HCT116 (cell line): ENCODE results near the gene CYP4F12. TPM values are rescaled to one million over a fixed set of nuclear protein-coding genes. Genes with fewer than 3 reads are reported as not detected.

ENCODE experiments used
- ATAC-seq: fragments of 200-7000 bp; cut with Tn5 transposase; 2 replicates; pipeline ENCODE4 v1.9.1; 2020; ENCODE audit warnings: mild to moderate bottlenecking, moderate library complexity
- BruUV-seq: library from RNA; stranded (reverse); fragments of 400-500 nt; replicated peaks from 2 replicates; lab custom pipeline; 2021; lab: Mats Ljungman, UMichigan
- CTCF ChIA-PET: fragments of 300-600 bp; sonication (Branson Sonifier 250); formaldehyde crosslinking; loops from one replicate; lab custom pipeline; 2021; ENCODE audit warnings: antibody characterized with exemption; lab: Charles Lee
- POLR2A ChIA-PET: fragments of 300-600, 350-600 bp; sonication (Branson Sonifier 250); formaldehyde crosslinking; loops from one replicate; lab custom pipeline; 2021; ENCODE audit warnings: antibody characterized with exemption; lab: Charles Lee
- RAD21 ChIA-PET, 2 experiments: fragments of 300-600 bp; sonication (Branson Sonifier 250); formaldehyde crosslinking; loops; one replicate each; lab custom pipeline; 2023; ENCODE audit warnings: low total read pairs in 2 of 2; ENCODE audit not compliant: uncharacterized antibody in 2 of 2, unreplicated experiment in 2 of 2, low non-redundant PET in 1 of 2; lab: Charles Lee
- DNase-seq: peaks from one replicate; pipeline ENCODE4 v3.0.0-alpha.2; 2010; ENCODE audit warnings: low read depth, low spot score
- H2AFZ ChIP-seq: fragments of 200-600 bp; shearing (Covaris generic), sonication (generic); 2 replicates; pipeline ENCODE4 v1.6.1; 2017; ENCODE audit warnings: low read depth, mixed run types, mixed read lengths, antibody characterized with exemption, low read length; ENCODE audit not compliant: poor library complexity, severe bottlenecking
- H3K27ac ChIP-seq: 2 replicates; pipeline ENCODE4 v1.5.1; 2012; ENCODE audit warnings: low read depth, low read length
- H3K27me3 ChIP-seq: fragments of 200-600 bp; sonication (generic); 2 replicates; pipeline ENCODE4 v1.6.1; 2016; ENCODE audit warnings: mixed run types, low read length, mixed read lengths; ENCODE audit not compliant: insufficient read depth
- H3K36me3 ChIP-seq, 2 experiments: fragments of 200-500 bp in 1 of 2; fragments of 200-600 bp in 1 of 2; sonication (Bioruptor generic) in 1 of 2; sonication (generic) in 1 of 2; 2 replicates each; pipeline versions ENCODE4 v1.5.1 to v1.6.1; 2014 to 2016; ENCODE audit warnings: low read length in 2 of 2, inconsistent platforms in 1 of 2, mixed read lengths in 1 of 2, mixed run types in 1 of 2; ENCODE audit not compliant: insufficient read depth in 2 of 2, control insufficient read depth in 1 of 2
- H3K4me1 ChIP-seq, 2 experiments: fragments of 200-600 bp in 1 of 2; sonication (generic) in 1 of 2; 2 replicates each; pipeline versions ENCODE4 v1.5.1 to v1.6.1; 2012 to 2017; ENCODE audit warnings: low read length in 2 of 2, inconsistent platforms in 1 of 2, mild to moderate bottlenecking in 1 of 2, mixed read lengths in 1 of 2, mixed run types in 1 of 2, moderate library complexity in 1 of 2; ENCODE audit not compliant: insufficient read depth in 2 of 2, control insufficient read depth in 1 of 2
- H3K4me2 ChIP-seq: fragments of 200-600 bp; sonication (generic); 2 replicates; pipeline ENCODE4 v1.6.1; 2017; ENCODE audit warnings: mixed run types, low read length, mixed read lengths
- H3K4me3 ChIP-seq, 2 experiments: fragments of 200-600 bp in 1 of 2; sonication (generic) in 1 of 2; replicated peaks in 1 of 2; 2 replicates each; pipeline ENCODE4 v1.5.1; 2011 to 2016; ENCODE audit warnings: low read length in 2 of 2, control low read depth in 1 of 2, low read depth in 1 of 2, mild to moderate bottlenecking in 1 of 2, mixed read lengths in 1 of 2, mixed run types in 1 of 2
- H3K79me2 ChIP-seq: fragments of 200-600 bp; sonication (generic); 2 replicates; pipeline ENCODE4 v1.6.1; 2017; ENCODE audit warnings: mild to moderate bottlenecking, mixed run types, low read length, moderate library complexity, mixed read lengths; ENCODE audit not compliant: insufficient read depth
- H3K9ac ChIP-seq: fragments of 200-600 bp; sonication (generic); 2 replicates; pipeline ENCODE4 v1.6.1; 2016; ENCODE audit warnings: low read length, mixed read lengths
- H3K9me2 ChIP-seq: fragments of 200-600 bp; sonication (generic), shearing (Covaris generic); 2 replicates; pipeline ENCODE4 v1.6.1; 2017; ENCODE audit warnings: mixed run types, mild to moderate bottlenecking, moderate library complexity; ENCODE audit not compliant: insufficient read depth
- H3K9me3 ChIP-seq, 2 experiments: fragments of 200-500 bp in 1 of 2; fragments of 200-600 bp in 1 of 2; sonication (Bioruptor generic) in 1 of 2; sonication (generic) in 1 of 2; 2 replicates each; pipeline ENCODE4 v1.6.1; 2014 to 2017; ENCODE audit warnings: low read length in 2 of 2, mixed read lengths in 2 of 2, inconsistent platforms in 1 of 2, low read depth in 1 of 2, mild to moderate bottlenecking in 1 of 2, mixed run types in 1 of 2, moderate library complexity in 1 of 2; ENCODE audit not compliant: control insufficient read depth in 1 of 2, insufficient read depth in 1 of 2
- H4K20me1 ChIP-seq: fragments of 200-600 bp; sonication (generic), shearing (Covaris generic); 2 replicates; pipeline ENCODE4 v1.6.1; 2017; ENCODE audit warnings: mixed run types, mild to moderate bottlenecking, moderate library complexity; ENCODE audit not compliant: insufficient read depth
- EGR1 ChIP-seq: IDR thresholded peaks from 2 replicates; pipeline ENCODE4 v1.6.1; 2012; ENCODE audit warnings: low read depth
- ELF1 ChIP-seq: IDR thresholded peaks from 2 replicates; pipeline ENCODE4 v1.6.1; 2012; ENCODE audit warnings: low read depth, borderline replicate concordance
- FOSL1 ChIP-seq: IDR thresholded peaks from 2 replicates; pipeline ENCODE4 v1.6.1; 2012; ENCODE audit warnings: low read depth
- JUND ChIP-seq: IDR thresholded peaks from 2 replicates; pipeline ENCODE4 v1.6.1; 2012
- MAX ChIP-seq: IDR thresholded peaks from 2 replicates; pipeline ENCODE4 v1.6.1; 2012
- POLR2AphosphoS5 ChIP-seq: IDR thresholded peaks from 2 replicates; pipeline ENCODE4 v1.6.1; 2011; ENCODE audit warnings: mild to moderate bottlenecking, low read depth, low read length, moderate library complexity
- RAD21 ChIP-seq: IDR thresholded peaks from 2 replicates; pipeline ENCODE4 v1.6.1; 2012; ENCODE audit warnings: low read depth, mild to moderate bottlenecking
- REST ChIP-seq: IDR thresholded peaks from 2 replicates; pipeline ENCODE4 v1.6.1; 2012; ENCODE audit warnings: low read depth
- SIN3A ChIP-seq: IDR thresholded peaks from 2 replicates; pipeline ENCODE4 v1.6.1; 2012; ENCODE audit warnings: low read depth
- SP1 ChIP-seq: IDR thresholded peaks from 2 replicates; pipeline ENCODE4 v1.6.1; 2012; ENCODE audit warnings: low read depth
- SRF ChIP-seq: IDR thresholded peaks from 2 replicates; pipeline ENCODE4 v1.6.1; 2012; ENCODE audit warnings: low read depth
- TCF7L2 ChIP-seq: IDR thresholded peaks from 2 replicates; pipeline ENCODE4 v1.7.0; 2011; ENCODE audit warnings: borderline replicate concordance, inconsistent platforms; ENCODE audit not compliant: insufficient read depth, insufficient read length; ENCODE audit errors: extremely low read depth
- YY1 ChIP-seq: IDR thresholded peaks from 2 replicates; pipeline ENCODE4 v1.6.1; 2011; ENCODE audit warnings: low read length, low read depth, moderate library complexity, mild to moderate bottlenecking; ENCODE audit not compliant: insufficient replicate concordance; ENCODE audit errors: extremely low read depth
- ZFX ChIP-seq: fragments of 450-650 bp; IDR thresholded peaks from 2 replicates; pipeline ENCODE4 v1.6.1; 2017
- ZNF274 ChIP-seq: fragments of 200-500 bp; sonication (Bioruptor generic); IDR thresholded peaks from 2 replicates; pipeline ENCODE4 v1.6.1; 2014; ENCODE audit warnings: mild to moderate bottlenecking, low read depth, low read length, inconsistent platforms
- intact Hi-C: fragments of 100-400 bp; cut with micrococcal nuclease; formaldehyde crosslinking; loops from 2 replicates; pipeline ENCODE4 v1.10.0; 2022
- total RNA-seq: library from RNA; stranded (reverse); gene quantifications from one replicate; pipeline ENCODE4 v1.2.1, GENCODE V29; 2021; ENCODE audit not compliant: unreplicated experiment
- TF ChIP-seq, protein P1 (sequence below): IDR thresholded peaks from 2 replicates; pipeline ENCODE4 v1.6.1; 2011; ENCODE audit warnings: mild to moderate bottlenecking, low read length, moderate library complexity; ENCODE audit not compliant: insufficient replicate concordance; ENCODE audit errors: extremely low read depth
- TF ChIP-seq, protein P2 (sequence below), 3 experiments: fragments of 200-600 bp in 1 of 3; sonication (generic) in 1 of 3; IDR thresholded peaks in 2 of 3; conservative IDR thresholded peaks in 1 of 3; 2 replicates each; pipeline ENCODE4 v1.5.1; 2012 to 2017; ENCODE audit warnings: low read depth in 2 of 3, low read length in 2 of 3, antibody characterized with exemption in 1 of 3, borderline replicate concordance in 1 of 3, control low read depth in 1 of 3, mild to moderate bottlenecking in 1 of 3, mixed read lengths in 1 of 3, mixed run types in 1 of 3, moderate library complexity in 1 of 3; ENCODE audit not compliant: insufficient read depth in 1 of 3

CYP4F12 gene
- total RNA-seq, 1 experiment from 2014 or later, result 4.4 TPM

- no peak for TF ChIP-seq SP1
- TF ChIP-seq ZNF274, result no peak
Observed at GRCh38 chr19:15680478-15681322, 7.8 kb downstream of the CYP4F12 start (continued).

DNA sequence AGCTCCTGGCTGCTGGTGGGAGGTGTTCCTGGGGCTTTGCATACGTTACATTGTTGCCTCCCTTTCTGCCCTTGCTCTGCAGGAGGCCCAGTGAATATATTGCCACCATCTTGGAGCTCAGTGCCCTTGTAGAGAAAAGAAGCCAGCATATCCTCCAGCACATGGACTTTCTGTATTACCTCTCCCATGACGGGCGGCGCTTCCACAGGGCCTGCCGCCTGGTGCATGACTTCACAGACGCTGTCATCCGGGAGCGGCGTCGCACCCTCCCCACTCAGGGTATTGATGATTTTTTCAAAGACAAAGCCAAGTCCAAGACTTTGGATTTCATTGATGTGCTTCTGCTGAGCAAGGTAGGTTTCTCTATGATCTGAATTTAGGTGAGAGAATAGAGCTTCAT lies 10.5 kb downstream of the CYP4F12 start:
- BruUV-seq, result no TSS peak
- no peaks in the 10 kb centered on the region for H3K79me2 ChIP-seq
- POLR2A ChIA-PET, result no interaction called here

More for the DNA sequence above, 10.5 kb downstream of the CYP4F12 start:
- CTCF ChIA-PET, result no interaction called here
- no peaks in the 10 kb centered on the region for H3K9me3 ChIP-seq
- TF ChIP-seq YY1 (no peak), TCF7L2 (no peak), ELF1 (no peak), ZFX (no peak), MAX (no peak), RAD21 (no peak), ZNF274 (no peak), SRF (no peak), EGR1 (no peak), SP1 (no peak), JUND (no peak), REST (no peak), FOSL1 (no peak), POLR2AphosphoS5 (no peak), SIN3A (no peak)
- TF ChIP-seq, protein P1, sequence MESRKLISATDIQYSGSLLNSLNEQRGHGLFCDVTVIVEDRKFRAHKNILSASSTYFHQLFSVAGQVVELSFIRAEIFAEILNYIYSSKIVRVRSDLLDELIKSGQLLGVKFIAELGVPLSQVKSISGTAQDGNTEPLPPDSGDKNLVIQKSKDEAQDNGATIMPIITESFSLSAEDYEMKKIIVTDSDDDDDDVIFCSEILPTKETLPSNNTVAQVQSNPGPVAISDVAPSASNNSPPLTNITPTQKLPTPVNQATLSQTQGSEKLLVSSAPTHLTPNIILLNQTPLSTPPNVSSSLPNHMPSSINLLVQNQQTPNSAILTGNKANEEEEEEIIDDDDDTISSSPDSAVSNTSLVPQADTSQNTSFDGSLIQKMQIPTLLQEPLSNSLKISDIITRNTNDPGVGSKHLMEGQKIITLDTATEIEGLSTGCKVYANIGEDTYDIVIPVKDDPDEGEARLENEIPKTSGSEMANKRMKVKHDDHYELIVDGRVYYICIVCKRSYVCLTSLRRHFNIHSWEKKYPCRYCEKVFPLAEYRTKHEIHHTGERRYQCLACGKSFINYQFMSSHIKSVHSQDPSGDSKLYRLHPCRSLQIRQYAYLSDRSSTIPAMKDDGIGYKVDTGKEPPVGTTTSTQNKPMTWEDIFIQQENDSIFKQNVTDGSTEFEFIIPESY, result no peak
- TF ChIP-seq, protein P2, sequence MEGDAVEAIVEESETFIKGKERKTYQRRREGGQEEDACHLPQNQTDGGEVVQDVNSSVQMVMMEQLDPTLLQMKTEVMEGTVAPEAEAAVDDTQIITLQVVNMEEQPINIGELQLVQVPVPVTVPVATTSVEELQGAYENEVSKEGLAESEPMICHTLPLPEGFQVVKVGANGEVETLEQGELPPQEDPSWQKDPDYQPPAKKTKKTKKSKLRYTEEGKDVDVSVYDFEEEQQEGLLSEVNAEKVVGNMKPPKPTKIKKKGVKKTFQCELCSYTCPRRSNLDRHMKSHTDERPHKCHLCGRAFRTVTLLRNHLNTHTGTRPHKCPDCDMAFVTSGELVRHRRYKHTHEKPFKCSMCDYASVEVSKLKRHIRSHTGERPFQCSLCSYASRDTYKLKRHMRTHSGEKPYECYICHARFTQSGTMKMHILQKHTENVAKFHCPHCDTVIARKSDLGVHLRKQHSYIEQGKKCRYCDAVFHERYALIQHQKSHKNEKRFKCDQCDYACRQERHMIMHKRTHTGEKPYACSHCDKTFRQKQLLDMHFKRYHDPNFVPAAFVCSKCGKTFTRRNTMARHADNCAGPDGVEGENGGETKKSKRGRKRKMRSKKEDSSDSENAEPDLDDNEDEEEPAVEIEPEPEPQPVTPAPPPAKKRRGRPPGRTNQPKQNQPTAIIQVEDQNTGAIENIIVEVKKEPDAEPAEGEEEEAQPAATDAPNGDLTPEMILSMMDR (IDR thresholded peaks at IDR 0.05 in 2 of 3, conservative IDR thresholded peaks at IDR 0.05 in 1 of 3; ENCODE audit: borderline replicate concordance in 1 of 3, insufficient read depth in 1 of 3, low read depth in 2 of 3, low read length in 2 of 3), result no peak
- H3K4me2 ChIP-seq, result no peak overlapping the region
- H2AFZ ChIP-seq, result no peak overlapping the region
- H3K4me3 ChIP-seq, result no peak overlapping the region
- H3K27ac ChIP-seq, result no peak overlapping the region
- DNase-seq (no peak), ATAC-seq (no peak)
- intact Hi-C loops, result no loop called here
- H3K36me3 ChIP-seq, result no peaks in the 10 kb centered on the region
- no peaks in the 10 kb centered on the region for H4K20me1 ChIP-seq
- H3K9me2 ChIP-seq, result no peaks in the 10 kb centered on the region
- RAD21 ChIA-PET, result no interaction called here
- no peak overlapping the region for H3K9ac ChIP-seq
- H3K4me1 ChIP-seq, result no peaks in the 10 kb centered on the region
- peaks cover 4% of the 10 kb centered on the region; the same call in 1 of the 2 replicates for H3K27me3 ChIP-seq
